Neuronal stem cell (in vitro differentiated cells): ENCODE results near the gene EFCC1.

Experiments used
- DNase-seq: peaks from one replicate; pipeline ENCODE4 v3.0.0-alpha.2; 2013; ENCODE audit warnings: low spot score
- H2AFZ ChIP-seq: one replicate; pipeline ENCODE4 v1.6.1; 2013; ENCODE audit warnings: mild to moderate bottlenecking, low read length, inconsistent platforms
- H2AK5ac ChIP-seq: 2 replicates; pipeline ENCODE4 v1.6.1; 2013; ENCODE audit warnings: low read depth, mild to moderate bottlenecking, inconsistent platforms, low read length, moderate library complexity, mixed read lengths
- H2BK120ac ChIP-seq: 2 replicates; pipeline ENCODE4 v1.6.1; 2013; ENCODE audit warnings: low read depth, mild to moderate bottlenecking, inconsistent platforms, low read length, moderate library complexity, mixed read lengths
- H2BK12ac ChIP-seq: one replicate; pipeline ENCODE4 v1.6.1; 2013; ENCODE audit warnings: low read length, inconsistent platforms
- H2BK15ac ChIP-seq: 2 replicates; pipeline ENCODE4 v1.6.1; 2013; ENCODE audit warnings: mild to moderate bottlenecking, low read length, inconsistent platforms, mixed read lengths
- H2BK5ac ChIP-seq: one replicate; pipeline ENCODE4 v1.6.1; 2013; ENCODE audit warnings: inconsistent platforms, mild to moderate bottlenecking, low read length, moderate library complexity
- H3K14ac ChIP-seq: one replicate; pipeline ENCODE4 v1.6.1; 2013; ENCODE audit warnings: low read length, inconsistent platforms
- H3K18ac ChIP-seq: 2 replicates; pipeline ENCODE4 v1.6.1; 2013; ENCODE audit warnings: low read length, inconsistent platforms
- H3K23ac ChIP-seq: 2 replicates; pipeline ENCODE4 v1.6.1; 2013; ENCODE audit warnings: low read depth, mild to moderate bottlenecking, mixed read lengths, low read length, inconsistent platforms; ENCODE audit not compliant: poor library complexity
- H3K27ac ChIP-seq: replicated peaks from 3 replicates; pipeline ENCODE4 v1.5.1; 2013; ENCODE audit warnings: low read length, inconsistent platforms
- H3K27me3 ChIP-seq, 3 experiments: 2 replicates each; pipeline ENCODE4 v1.6.1; 2013; ENCODE audit warnings: low read length in 3 of 3, mild to moderate bottlenecking in 2 of 3, inconsistent platforms in 1 of 3, low read depth in 1 of 3, mixed read lengths in 1 of 3, moderate library complexity in 1 of 3; ENCODE audit not compliant: control insufficient read depth in 3 of 3, insufficient read depth in 3 of 3
- H3K36me3 ChIP-seq, 2 donors: replicated peaks in 1 of 2; 2 replicates each; pipeline ENCODE4 v1.6.1; 2013; ENCODE audit warnings: low read length in 2 of 2; ENCODE audit not compliant: control insufficient read depth in 2 of 2, insufficient read depth in 2 of 2
- H3K4ac ChIP-seq: 2 replicates; pipeline ENCODE4 v1.6.1; 2013; ENCODE audit warnings: inconsistent platforms, mild to moderate bottlenecking, low read length, moderate library complexity
- H3K4me1 ChIP-seq, 2 donors: 1 replicate in 1 of 2; 2 replicates in 1 of 2; pipeline ENCODE4 v1.6.1; 2013; ENCODE audit warnings: low read length in 2 of 2, low read depth in 1 of 2; ENCODE audit not compliant: control insufficient read depth in 2 of 2, insufficient read depth in 1 of 2
- H3K4me2 ChIP-seq: one replicate; pipeline ENCODE4 v1.6.1; 2013; ENCODE audit warnings: mild to moderate bottlenecking, low read length, inconsistent platforms; ENCODE audit not compliant: insufficient read depth, poor library complexity, severe bottlenecking
- H3K4me3 ChIP-seq, 2 donors: 2 replicates each; pipeline ENCODE4 v1.5.1; 2013; ENCODE audit warnings: low read length in 2 of 2, mild to moderate bottlenecking in 2 of 2, inconsistent platforms in 1 of 2, moderate library complexity in 1 of 2
- H3K79me1 ChIP-seq: one replicate; pipeline ENCODE4 v1.6.1; 2013; ENCODE audit warnings: low read depth, mild to moderate bottlenecking, inconsistent platforms, low read length, moderate library complexity
- H3K9ac ChIP-seq: one replicate; pipeline ENCODE4 v1.6.1; 2013; ENCODE audit warnings: mild to moderate bottlenecking, low read depth, low read length, inconsistent platforms; ENCODE audit not compliant: poor library complexity
- H3K9me3 ChIP-seq, 2 donors: replicated peaks in 1 of 2; 2 replicates each; pipeline versions ENCODE3 to v1.6.1; 2013; ENCODE audit warnings: low read length in 2 of 2, mild to moderate bottlenecking in 2 of 2, inconsistent platforms in 1 of 2, low read depth in 1 of 2, mixed read lengths in 1 of 2, moderate library complexity in 1 of 2; ENCODE audit not compliant: control insufficient read depth in 2 of 2, insufficient read depth in 1 of 2
- H4K8ac ChIP-seq: one replicate; pipeline ENCODE4 v1.6.1; 2013; ENCODE audit warnings: low read depth, mild to moderate bottlenecking, inconsistent platforms, low read length, moderate library complexity
- H4K91ac ChIP-seq: one replicate; pipeline ENCODE4 v1.6.1; 2013; ENCODE audit warnings: low read length, low read depth, mild to moderate bottlenecking, inconsistent platforms; ENCODE audit not compliant: poor library complexity
- WGBS, 2 donors: extraction: QIAGEN DNeasy Blood & Tissue Kit; methylation state at CpG; one replicate each; pipeline ENCODE4 v1.1.7; 2013; ENCODE audit warnings: missing lambda C conversion rate in 2 of 2, mixed read lengths in 1 of 2; ENCODE audit not compliant: insufficient read length in 2 of 2, insufficient replicate concordance in 1 of 2; ENCODE audit errors: extremely low coverage in 2 of 2; 5-methylcytosine and 5-hydroxymethylcytosine counted together

Gene EFCC1

GRCh38 chr3:129014793-129015345 is 13.8 kb downstream of the EFCC1 start:
- Histone ChIP-seq H3K36me3 (peaks cover 0 to 91% of the 10 kb centered on the region in 2 donors), H2AK5ac (peak overlapping the region; percentile 25), H3K79me1 (no peaks in the 10 kb centered on the region), H3K18ac (no peak overlapping the region), H3K9me3 (no peaks in the 10 kb centered on the region), H3K9ac (no peak overlapping the region), H3K23ac (peak overlapping the region; percentile 39), H3K4ac (no peak overlapping the region), H4K8ac (no peak overlapping the region), H3K4me3 (no peak overlapping the region), H2BK120ac (no peak overlapping the region), H3K4me2 (no peak overlapping the region), H2BK12ac (peak overlapping the region; percentile 14), H3K14ac (no peak overlapping the region), H3K4me1 (peaks cover 8 to 18% of the 10 kb centered on the region in 2 donors), H3K27me3 (no peaks in the 10 kb centered on the region), H2BK5ac (no peak overlapping the region), H4K91ac (no peak overlapping the region), H3K27ac (no peak overlapping the region), H2BK15ac (peak overlapping the region; percentile 8), H2AFZ (no peak overlapping the region)
- no CpG with 5 or more reads among the region's 9 CpGs for whole genome bisulfite sequencing, 2 donors
- no peak for DNase-seq

- no peak overlapping the region for H2BK12ac ChIP-seq
- H2AK5ac ChIP-seq, result no peak overlapping the region
- H3K4ac ChIP-seq, result no peak overlapping the region
- H2BK120ac ChIP-seq, result no peak overlapping the region
- no peak overlapping the region for H4K8ac ChIP-seq
- H3K4me1 ChIP-seq, result peaks cover 2 to 13% of the 10 kb centered on the region in 2 donors
- H3K9ac ChIP-seq, result no peak overlapping the region
- no peak for DNase-seq
- H3K79me1 ChIP-seq, result no peaks in the 10 kb centered on the region
- no peak overlapping the region for H2BK15ac ChIP-seq
- no peaks in the 10 kb centered on the region for H3K27me3 ChIP-seq
- H3K18ac ChIP-seq, result no peak overlapping the region
- WGBS, 2 donors, result no CpG with 5 or more reads among the region's 19 CpGs
- no peak overlapping the region for H2BK5ac ChIP-seq
- H4K91ac ChIP-seq, result no peak overlapping the region
- no peak overlapping the region for H3K14ac ChIP-seq
- no peaks in the 10 kb centered on the region for H3K9me3 ChIP-seq
- H3K27ac ChIP-seq, result no peak overlapping the region
- H3K36me3 ChIP-seq, result peaks cover 0 to 89% of the 10 kb centered on the region in 2 donors
- H3K4me3 ChIP-seq, result no peak overlapping the region
- H2AFZ ChIP-seq, result no peak overlapping the region
- H3K4me2 ChIP-seq, result no peak overlapping the region
- H3K23ac ChIP-seq, result no peak overlapping the region
These were observed 14.4 kb downstream of the EFCC1 start for GRCh38 chr3:129015388-129016105.

- no peak overlapping the region for H2BK15ac ChIP-seq
- peaks cover 0 to 9% of the 10 kb centered on the region in 2 donors for H3K4me1 ChIP-seq
- H3K18ac ChIP-seq, result no peak overlapping the region
- no peak overlapping the region for H3K4me2 ChIP-seq
- no peak overlapping the region for H2BK5ac ChIP-seq
- H2BK120ac ChIP-seq, result no peak overlapping the region
- no peak overlapping the region for H3K9ac ChIP-seq
- H4K8ac ChIP-seq, result no peak overlapping the region
- H3K4me3 ChIP-seq, result no peak overlapping the region
- H3K9me3 ChIP-seq, result no peaks in the 10 kb centered on the region
- no peak overlapping the region for H3K4ac ChIP-seq
- H3K27ac ChIP-seq, result no peak overlapping the region
- H3K36me3 ChIP-seq, result peaks cover 0 to 85% of the 10 kb centered on the region in 2 donors
- no CpG with 5 or more reads among the region's 6 CpGs for WGBS, 2 donors
- no peak for DNase-seq
- H2BK12ac ChIP-seq, result no peak overlapping the region
- no peaks in the 10 kb centered on the region for H3K79me1 ChIP-seq
- H3K23ac ChIP-seq, result no peak overlapping the region
- no peak overlapping the region for H2AFZ ChIP-seq
- peak overlapping the region; percentile 36 for H2AK5ac ChIP-seq
- H3K27me3 ChIP-seq, result no peaks in the 10 kb centered on the region
- H4K91ac ChIP-seq, result no peak overlapping the region
- no peak overlapping the region for H3K14ac ChIP-seq
These were observed 15.2 kb downstream of the EFCC1 start for GRCh38 chr3:129016356-129016719.

GRCh38 chr3:129016720-129017483 is 15.8 kb downstream of the EFCC1 start:
- H3K23ac ChIP-seq, result no peak overlapping the region
- H3K4me3 ChIP-seq, result no peak overlapping the region
- H2AFZ ChIP-seq, result no peak overlapping the region
- H2BK12ac ChIP-seq, result no peak overlapping the region
- no peak overlapping the region for H2BK5ac ChIP-seq
- H3K79me1 ChIP-seq, result no peaks in the 10 kb centered on the region
- H4K91ac ChIP-seq, result no peak overlapping the region
- no peaks in the 10 kb centered on the region for H3K27me3 ChIP-seq
- H3K14ac ChIP-seq, result no peak overlapping the region
- DNase-seq, result no peak
- no peak overlapping the region for H4K8ac ChIP-seq
- H3K4me1 ChIP-seq, result peaks cover 0 to 9% of the 10 kb centered on the region in 2 donors
- no CpG with 5 or more reads among the region's 14 CpGs for WGBS, 2 donors
- no peak overlapping the region for H3K27ac ChIP-seq
- H3K36me3 ChIP-seq, result peaks cover 0 to 80% of the 10 kb centered on the region in 2 donors
- H3K18ac ChIP-seq, result no peak overlapping the region
- no peak overlapping the region for H3K4ac ChIP-seq
- no peak overlapping the region for H3K9ac ChIP-seq
- no peak overlapping the region for H2BK15ac ChIP-seq
- H2BK120ac ChIP-seq, result no peak overlapping the region
- no peaks in the 10 kb centered on the region for H3K9me3 ChIP-seq
- H2AK5ac ChIP-seq, result peak overlapping the region; percentile 36
- H3K4me2 ChIP-seq, result no peak overlapping the region
